PC-9 (cell line): Measurements from ENCODE around the gene OTULINL.

Experiments used
- CTCF ChIP-seq: fragments of 200-600 bp; sonication (generic); conservative IDR thresholded peaks from 2 replicates; pipeline ENCODE4 v1.6.1; 2017; ENCODE audit warnings: mixed run types, antibody characterized with exemption, mild to moderate bottlenecking, moderate library complexity
- EZH2 ChIP-seq: fragments of 200-600 bp; sonication (generic); IDR thresholded peaks from 2 replicates; pipeline ENCODE4 v1.8.0; 2017; ENCODE audit warnings: antibody characterized with exemption, low read depth

- no peak for TF ChIP-seq CTCF
- TF ChIP-seq EZH2, result no peak
Measured at GRCh38 chr5:14660833-14661232, 79.2 kb downstream of the OTULINL start.
